Subcutaneous abdominal adipose tissue (tissue), 5 donors: Measurements from ENCODE around the gene JOSD1.

Experiments
- H3K27ac ChIP-seq: one replicate; pipeline ENCODE4 v1.7.0; 2013; ENCODE audit warnings: low read depth, mild to moderate bottlenecking, inconsistent platforms, low read length, moderate library complexity
- H3K27me3 ChIP-seq, 5 donors: one replicate each; pipeline ENCODE4 v1.7.0; 2013; ENCODE audit warnings: low read length in 5 of 5, inconsistent platforms in 1 of 5; ENCODE audit not compliant: control insufficient read depth in 5 of 5, insufficient read depth in 4 of 5
- H3K36me3 ChIP-seq, 5 donors: one replicate each; pipeline ENCODE4 v1.7.0; 2013; ENCODE audit warnings: low read length in 5 of 5; ENCODE audit not compliant: control insufficient read depth in 5 of 5, insufficient read depth in 5 of 5
- H3K4me1 ChIP-seq, 5 donors: one replicate each; pipeline ENCODE4 v1.7.0; 2013; ENCODE audit warnings: low read length in 5 of 5, mild to moderate bottlenecking in 3 of 5, moderate library complexity in 1 of 5; ENCODE audit not compliant: control insufficient read depth in 5 of 5, insufficient read depth in 5 of 5
- H3K4me3 ChIP-seq, 5 donors: one replicate each; pipeline ENCODE4 v1.7.0; 2013; ENCODE audit warnings: low read length in 5 of 5, low read depth in 1 of 5
- H3K9ac ChIP-seq, 5 donors: one replicate each; pipeline ENCODE4 v1.7.0; 2013; ENCODE audit warnings: low read length in 5 of 5, mild to moderate bottlenecking in 4 of 5, moderate library complexity in 3 of 5
- H3K9me3 ChIP-seq, 5 donors: one replicate each; pipeline ENCODE4 v1.7.0; 2013; ENCODE audit warnings: low read length in 5 of 5; ENCODE audit not compliant: control insufficient read depth in 5 of 5
- donor health status: healthy.
- donor health status: healthy.
- donor health status: healthy.
- donor health status: healthy.
- donor health status: healthy.

JOSD1 gene

DNA sequence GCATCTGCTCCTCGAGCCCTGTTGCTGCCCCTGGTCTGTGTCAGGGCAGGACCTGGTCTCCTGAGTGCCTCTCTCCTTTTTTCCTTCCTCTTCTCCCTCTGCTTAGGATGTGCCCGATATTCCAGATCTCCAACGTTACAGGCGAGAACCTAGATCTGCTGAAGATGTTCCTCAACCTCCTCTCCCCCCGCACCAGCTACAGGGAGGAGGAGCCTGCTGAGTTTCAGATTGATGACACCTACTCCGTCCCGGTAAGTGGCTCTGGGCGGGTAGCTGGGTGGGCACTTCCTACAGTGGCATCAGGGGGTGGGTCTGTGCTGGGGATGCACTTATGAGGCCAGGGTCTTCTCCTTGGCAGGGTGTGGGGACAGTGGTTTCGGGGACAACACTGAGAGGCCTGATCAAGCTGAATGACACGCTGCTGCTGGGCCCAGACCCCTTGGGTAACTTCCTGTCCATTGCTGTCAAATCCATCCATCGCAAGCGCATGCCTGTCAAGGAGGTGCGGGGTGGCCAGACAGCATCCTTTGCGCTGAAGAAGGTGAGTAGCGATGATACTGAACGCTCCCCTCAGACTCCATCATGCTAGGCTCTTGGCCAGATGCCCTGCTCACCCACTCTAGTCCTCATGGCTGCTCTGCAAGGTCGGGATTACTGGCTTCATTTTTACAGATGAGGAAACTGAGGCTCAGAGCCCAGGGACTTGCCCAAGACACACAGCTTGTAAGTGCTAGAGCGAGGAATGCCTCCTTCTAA lies 25.3 kb upstream of the JOSD1 start:
- Histone ChIP-seq H3K27ac (no peak overlapping the region), H3K9me3 (no peaks in the 10 kb centered on the region), H3K4me1 (peaks cover 3 to 15% (median 9%) of the 10 kb centered on the region in 5 donors), H3K36me3 (peaks cover 8 to 97% (median 93%) of the 10 kb centered on the region in 5 donors), H3K9ac (no peak overlapping the region), H3K4me3 (no peak overlapping the region), H3K27me3 (no peaks in the 10 kb centered on the region)

DNA sequence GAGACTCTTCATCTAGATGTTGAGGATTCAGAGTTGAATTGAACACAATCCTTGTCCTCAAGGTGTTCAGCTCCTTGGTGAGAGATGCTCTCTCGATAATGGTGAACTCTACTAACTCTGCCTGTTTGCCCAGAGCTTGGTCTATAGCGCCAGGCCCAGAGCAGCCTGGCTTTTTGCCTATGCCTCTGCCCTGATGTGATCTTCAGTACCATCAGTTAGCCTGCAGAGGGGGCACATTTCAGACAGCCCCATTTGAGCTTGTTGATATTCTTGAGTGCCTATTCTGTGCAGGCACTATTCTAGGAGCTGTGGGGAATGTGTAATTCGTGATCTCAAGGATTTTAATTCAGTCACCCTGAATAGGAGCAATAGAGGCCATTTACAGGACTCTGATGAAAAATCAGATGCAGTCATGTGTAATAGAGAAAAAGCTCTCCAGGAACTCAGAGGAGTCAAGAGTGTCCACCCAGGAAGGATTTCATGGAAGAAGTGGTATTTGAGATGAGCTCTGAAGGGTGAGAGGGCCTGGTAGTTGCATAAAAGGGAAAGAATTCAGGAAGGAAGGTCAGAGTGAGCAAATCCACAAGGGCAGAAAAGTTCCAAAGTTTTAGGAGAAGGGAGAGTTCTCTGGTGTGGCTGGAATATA lies 24.3 kb upstream of the JOSD1 start:
- Histone ChIP-seq H3K9ac (no peak overlapping the region), H3K4me3 (no peak overlapping the region), H3K36me3 (peaks cover 8 to 91% (median 83%) of the 10 kb centered on the region in 5 donors), H3K9me3 (no peaks in the 10 kb centered on the region), H3K27ac (no peak overlapping the region), H3K27me3 (no peaks in the 10 kb centered on the region), H3K4me1 (peaks cover 3 to 15% (median 9%) of the 10 kb centered on the region in 5 donors)

DNA sequence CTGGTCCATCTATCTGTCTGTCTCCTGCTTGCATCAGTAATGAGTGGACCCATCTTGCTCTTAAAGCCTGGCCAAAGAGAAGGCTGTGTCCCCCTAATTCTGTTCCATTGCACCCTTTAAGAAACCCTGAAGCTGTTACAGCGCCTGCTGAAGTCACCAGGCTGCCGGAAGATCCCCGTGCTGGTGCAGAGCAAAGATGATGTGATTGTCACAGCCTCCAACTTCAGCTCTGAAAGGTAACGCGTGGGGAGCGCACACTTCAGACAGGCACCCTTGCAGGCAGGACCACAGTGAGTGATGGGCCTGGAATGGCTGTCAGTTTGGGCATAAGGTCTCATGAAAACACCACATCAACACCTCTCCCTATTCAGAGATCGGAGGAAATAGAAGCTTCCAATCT lies 23.4 kb upstream of the JOSD1 start:
- H3K9me3 ChIP-seq, result no peaks in the 10 kb centered on the region
- no peak overlapping the region for H3K27ac ChIP-seq
- no peaks in the 10 kb centered on the region for H3K27me3 ChIP-seq
- peaks cover 3 to 11% (median 9%) of the 10 kb centered on the region in 5 donors for H3K4me1 ChIP-seq
- H3K4me3 ChIP-seq, result no peak overlapping the region
- H3K36me3 ChIP-seq, result peaks cover 8 to 84% (median 74%) of the 10 kb centered on the region in 5 donors
- no peak overlapping the region for H3K9ac ChIP-seq

DNA sequence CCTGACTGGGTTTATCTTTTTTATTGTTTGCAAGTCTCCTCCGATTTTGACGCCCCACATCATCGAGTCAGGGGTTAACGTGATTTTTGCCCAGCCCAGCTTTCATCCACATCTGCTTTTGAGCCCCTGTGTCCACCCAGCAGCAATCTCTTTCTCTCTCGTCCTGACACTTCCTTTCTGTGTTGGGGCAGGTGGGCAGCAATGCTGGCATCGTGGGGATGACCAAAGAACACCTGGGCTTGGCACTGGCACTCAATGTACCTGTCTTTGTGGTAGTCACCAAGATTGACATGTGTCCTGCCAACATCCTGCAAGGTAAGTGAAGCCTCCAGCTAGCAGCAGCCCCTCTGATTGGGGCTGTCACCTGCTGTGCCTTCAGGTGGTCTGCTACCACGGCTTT lies 20.8 kb upstream of the JOSD1 start:
- no peak overlapping the region for H3K4me3 ChIP-seq
- H3K27me3 ChIP-seq, result no peaks in the 10 kb centered on the region
- H3K9me3 ChIP-seq, result no peaks in the 10 kb centered on the region
- H3K9ac ChIP-seq, result no peak overlapping the region
- peaks cover 0 to 11% (median 6%) of the 10 kb centered on the region in 5 donors for H3K4me1 ChIP-seq
- H3K27ac ChIP-seq, result no peak overlapping the region
- H3K36me3 ChIP-seq, result peaks cover 8 to 72% (median 62%) of the 10 kb centered on the region in 5 donors

DNA sequence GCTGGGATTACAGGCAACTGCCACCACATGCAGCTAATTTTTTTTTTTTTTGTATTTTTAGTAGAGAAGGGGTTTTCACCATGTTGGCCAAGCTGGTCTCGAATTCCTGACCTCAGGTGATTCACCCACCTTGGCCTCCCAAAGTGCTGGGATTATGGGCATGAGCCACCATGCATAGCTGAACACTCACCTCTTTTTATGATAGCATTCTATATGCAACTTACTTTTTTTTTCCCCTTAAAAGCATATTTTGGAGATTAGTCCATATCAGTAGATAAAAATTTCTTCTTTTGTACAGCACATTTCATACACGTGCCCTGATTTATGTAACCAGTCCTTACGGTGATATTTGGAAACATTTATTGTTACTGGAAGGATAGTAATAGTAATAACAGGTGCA lies 19.6 kb upstream of the JOSD1 start:
- no peak overlapping the region for H3K27ac ChIP-seq
- H3K4me1 ChIP-seq, result peaks cover 0 to 11% (median 6%) of the 10 kb centered on the region in 5 donors
- H3K9me3 ChIP-seq, result no peaks in the 10 kb centered on the region
- peaks cover 8 to 69% (median 60%) of the 10 kb centered on the region in 5 donors for H3K36me3 ChIP-seq
- H3K27me3 ChIP-seq, result no peaks in the 10 kb centered on the region
- no peak overlapping the region for H3K9ac ChIP-seq
- no peak overlapping the region for H3K4me3 ChIP-seq

DNA sequence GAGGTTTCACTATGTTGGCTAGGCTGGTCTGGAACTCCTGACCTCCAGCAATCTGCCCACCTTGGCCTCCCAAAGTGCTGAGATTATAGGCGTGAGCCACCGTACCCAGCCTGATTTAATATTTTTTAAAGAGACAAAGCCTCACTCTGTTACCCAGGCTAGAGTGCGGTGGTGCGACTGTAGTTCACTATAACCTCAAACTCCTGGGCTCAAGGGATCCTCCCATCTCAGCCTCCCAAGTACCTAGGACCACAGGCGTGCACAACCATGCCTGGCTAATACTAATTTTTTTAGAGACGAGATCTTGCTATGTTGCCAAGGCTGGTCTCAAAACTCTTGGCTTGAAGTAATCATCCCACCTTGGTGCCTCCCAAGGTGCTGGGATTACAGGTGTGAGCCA lies 18.5 kb upstream of the JOSD1 start:
- Histone ChIP-seq H3K4me1 (peaks cover 0 to 22% (median 9%) of the 10 kb centered on the region in 5 donors), H3K36me3 (peaks cover 8 to 60% (median 50%) of the 10 kb centered on the region in 5 donors), H3K9ac (no peak overlapping the region), H3K27ac (no peak overlapping the region), H3K27me3 (no peaks in the 10 kb centered on the region), H3K4me3 (no peak overlapping the region), H3K9me3 (no peaks in the 10 kb centered on the region)

DNA sequence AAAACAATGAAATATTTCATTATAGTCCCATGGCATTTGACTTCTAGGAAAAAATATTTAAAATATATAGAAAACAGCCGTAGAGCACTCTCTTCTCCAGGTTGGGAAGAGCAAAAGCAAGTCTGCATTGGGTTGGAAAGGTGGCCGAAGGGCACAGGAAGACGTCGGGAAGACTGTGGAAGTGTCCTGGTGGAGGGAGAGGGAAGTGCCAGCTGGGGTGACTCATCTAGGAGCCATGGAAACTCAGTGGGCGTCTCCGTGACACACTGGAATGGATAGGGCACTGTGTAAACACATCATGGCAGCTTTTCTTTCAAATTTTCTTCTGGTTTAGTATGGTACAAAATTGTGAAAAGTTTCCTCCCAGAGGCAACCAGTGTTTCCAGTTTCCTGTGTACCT lies 17.7 kb upstream of the JOSD1 start:
- Histone ChIP-seq H3K9ac (no peak overlapping the region), H3K4me1 (peaks cover 0 to 22% (median 9%) of the 10 kb centered on the region in 5 donors), H3K27me3 (no peaks in the 10 kb centered on the region), H3K36me3 (peaks cover 8 to 53% (median 42%) of the 10 kb centered on the region in 5 donors), H3K27ac (peak overlapping the region; percentile 14), H3K4me3 (no peak overlapping the region), H3K9me3 (no peaks in the 10 kb centered on the region)

DNA sequence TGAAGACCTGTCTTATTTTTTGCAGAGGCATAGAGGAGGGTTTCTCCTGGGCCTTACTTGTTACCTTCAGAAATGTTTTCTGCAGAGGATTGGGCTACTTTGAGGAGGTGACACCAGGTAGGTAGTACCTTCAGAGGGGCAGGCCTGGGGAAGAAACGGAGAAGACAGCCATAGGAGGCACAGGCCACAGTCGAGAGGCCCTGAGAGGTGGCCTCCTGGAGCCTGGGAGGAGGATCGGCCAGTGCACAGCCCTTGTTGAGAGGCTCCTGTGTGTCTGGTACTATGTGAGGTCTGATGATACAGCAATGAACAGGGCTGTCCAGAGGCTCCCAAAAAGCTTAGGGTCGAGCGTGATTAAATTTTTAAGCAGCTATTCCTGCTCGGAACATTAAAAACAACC lies 16.5 kb upstream of the JOSD1 start:
- no peak overlapping the region for H3K9ac ChIP-seq
- H3K4me1 ChIP-seq, result peaks cover 0 to 29% (median 9%) of the 10 kb centered on the region in 5 donors
- H3K36me3 ChIP-seq, result peaks cover 1 to 46% (median 37%) of the 10 kb centered on the region in 5 donors
- H3K27ac ChIP-seq, result no peak overlapping the region
- H3K27me3 ChIP-seq, result no peaks in the 10 kb centered on the region
- H3K4me3 ChIP-seq, result no peak overlapping the region
- H3K9me3 ChIP-seq, result no peaks in the 10 kb centered on the region

DNA sequence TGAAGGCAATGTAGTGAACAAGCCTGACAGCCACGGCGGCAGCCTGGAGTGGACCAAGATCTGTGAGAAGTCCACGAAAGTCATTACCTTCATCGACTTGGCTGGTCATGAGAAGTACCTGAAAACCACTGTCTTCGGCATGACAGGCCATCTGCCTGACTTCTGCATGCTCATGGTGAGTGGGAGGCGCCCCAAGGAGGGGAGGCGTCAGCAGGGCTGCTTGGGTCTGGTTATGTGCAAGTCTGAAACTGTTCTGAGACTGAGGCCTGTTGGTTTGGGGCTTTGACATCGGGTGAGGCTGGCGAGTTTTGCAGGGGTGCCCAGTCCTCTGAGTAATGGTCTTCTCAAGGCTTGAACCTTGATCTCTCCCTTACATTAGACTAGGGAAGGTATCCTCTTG lies 16.1 kb upstream of the JOSD1 start:
- Histone ChIP-seq H3K4me1 (peaks cover 0 to 32% (median 9%) of the 10 kb centered on the region in 5 donors), H3K4me3 (no peak overlapping the region)

DNA sequence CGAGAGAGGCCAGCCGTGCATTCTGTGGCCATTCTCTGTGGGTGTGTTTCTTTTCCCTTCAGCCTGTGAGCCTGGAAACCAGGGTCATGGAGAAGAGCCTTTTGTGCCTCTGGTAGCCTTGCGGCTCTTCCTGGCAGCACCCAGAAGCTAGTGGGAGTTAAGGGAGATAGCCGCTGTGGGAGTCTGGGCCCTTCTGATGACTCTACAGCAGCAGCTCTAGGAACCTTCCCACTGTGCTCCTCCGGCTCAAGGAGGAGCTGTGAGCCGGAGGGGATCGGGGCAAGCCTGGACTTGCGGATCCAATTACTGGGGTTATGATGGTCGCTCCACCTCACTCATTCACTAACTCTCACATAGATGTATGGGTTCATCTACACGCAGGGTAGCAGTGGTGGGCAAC lies 15.5 kb upstream of the JOSD1 start:
- peaks cover 0 to 32% (median 9%) of the 10 kb centered on the region in 5 donors for H3K4me1 ChIP-seq
- no peaks in the 10 kb centered on the region for H3K9me3 ChIP-seq
- H3K4me3 ChIP-seq, result no peak overlapping the region
- H3K27me3 ChIP-seq, result no peaks in the 10 kb centered on the region
- H3K9ac ChIP-seq, result no peak overlapping the region
- no peak overlapping the region for H3K27ac ChIP-seq
- peaks cover 0 to 39% (median 30%) of the 10 kb centered on the region in 5 donors for H3K36me3 ChIP-seq

More for the DNA sequence above, 16.1 kb upstream of the JOSD1 start:
- Histone ChIP-seq H3K9ac (no peak overlapping the region), H3K36me3 (peaks cover 0 to 45% (median 34%) of the 10 kb centered on the region in 5 donors), H3K27me3 (no peaks in the 10 kb centered on the region), H3K27ac (no peak overlapping the region), H3K9me3 (no peaks in the 10 kb centered on the region)
